BE2C (cell line): Measurements from ENCODE around the gene TRABD2B.

Source experiments
- DNase-seq: peaks from one replicate; pipeline ENCODE4 v3.0.0-alpha.2; 2020
- H3K27me3 ChIP-seq: fragments of 250-450 bp; sonication (Bioruptor Pico); 2 replicates; pipeline ENCODE4 v1.5.1; 2020; ENCODE audit warnings: mild to moderate bottlenecking
- H3K36me3 ChIP-seq: fragments of 250-450 bp; sonication (Bioruptor Pico); 2 replicates; pipeline ENCODE4 v1.5.1; 2020; ENCODE audit warnings: mild to moderate bottlenecking
- H3K4me1 ChIP-seq: fragments of 250-450 bp; sonication (Bioruptor Pico); 2 replicates; pipeline ENCODE4 v1.5.1; 2020
- H3K4me3 ChIP-seq: 2 replicates; pipeline ENCODE4 v1.5.1; 2011; ENCODE audit warnings: low read depth, low read length
- H3K9me3 ChIP-seq: fragments of 250-450 bp; sonication (Bioruptor Pico); 2 replicates; pipeline ENCODE4 v1.5.1; 2020
- CTCF ChIP-seq: IDR thresholded peaks from 2 replicates; pipeline ENCODE4 v1.5.1; 2012; ENCODE audit warnings: mild to moderate bottlenecking, low read depth, low read length

The TRABD2B gene

DNA sequence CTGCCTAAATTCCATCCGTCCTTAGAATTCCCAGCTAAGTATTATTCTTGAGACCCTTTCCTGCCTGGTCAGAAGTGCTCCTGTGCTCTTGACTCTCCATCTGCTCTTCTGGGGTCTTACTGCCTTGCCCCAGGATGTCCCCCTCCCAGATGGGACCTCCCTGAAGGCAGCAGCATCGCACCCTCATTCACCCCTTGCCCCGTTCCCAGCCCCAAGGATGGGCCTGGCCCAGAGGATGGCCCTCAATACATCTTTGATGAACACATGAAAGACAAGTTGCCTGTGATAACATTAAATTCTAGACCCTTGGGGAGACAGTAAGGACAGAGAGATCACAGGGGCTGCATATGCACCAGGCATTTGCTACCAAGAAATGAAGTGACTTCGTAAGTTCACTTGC, 167.2 kb downstream of the TRABD2B start:
- H3K4me3 ChIP-seq = no peak overlapping the region
- H3K9me3 ChIP-seq = no peaks in the 10 kb centered on the region
- H3K27me3 ChIP-seq = no peaks in the 10 kb centered on the region
- DNase-seq = no peak
- TF ChIP-seq CTCF = no peak
- H3K36me3 ChIP-seq = no peaks in the 10 kb centered on the region
- H3K4me1 ChIP-seq = no peaks in the 10 kb centered on the region

- Histone ChIP-seq H3K36me3 (no peaks in the 10 kb centered on the region), H3K4me3 (no peak overlapping the region), H3K27me3 (no peaks in the 10 kb centered on the region), H3K4me1 (no peaks in the 10 kb centered on the region; the same call in 1 of the 2 replicates), H3K9me3 (no peaks in the 10 kb centered on the region)
- DNase-seq = no peak
- TF ChIP-seq CTCF = no peak
Measured at GRCh38 chr1:47828978-47829377, 168.2 kb downstream of the TRABD2B start.

DNA sequence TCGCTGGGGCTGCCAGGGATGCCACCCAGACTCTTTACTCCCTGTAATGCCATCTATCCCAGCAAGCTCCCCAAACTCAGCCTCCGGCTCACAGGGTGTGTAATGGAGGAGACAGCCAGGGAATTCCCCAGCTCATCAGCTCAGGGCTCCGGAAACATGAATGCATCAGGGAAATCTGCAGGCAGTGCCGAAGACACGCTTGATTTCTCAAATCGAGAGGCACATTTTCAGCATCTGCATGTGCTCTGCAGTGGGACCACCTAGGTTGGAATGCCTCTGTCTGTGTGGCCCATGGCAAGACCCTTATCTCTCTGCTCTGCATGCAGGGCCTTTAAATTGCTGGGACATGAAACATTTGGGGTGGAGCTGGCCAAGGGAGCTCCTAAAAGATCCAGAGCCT, 170.1 kb downstream of the TRABD2B start:
- H3K4me1 ChIP-seq = peaks cover 6% of the 10 kb centered on the region
- TF ChIP-seq CTCF = no peak
- H3K4me3 ChIP-seq = no peak overlapping the region
- no peaks in the 10 kb centered on the region for H3K9me3 ChIP-seq
- no peak for DNase-seq
- no peaks in the 10 kb centered on the region for H3K36me3 ChIP-seq
- no peaks in the 10 kb centered on the region for H3K27me3 ChIP-seq

- TF ChIP-seq CTCF = no peak
- no peaks in the 10 kb centered on the region for H3K9me3 ChIP-seq
- H3K36me3 ChIP-seq = no peaks in the 10 kb centered on the region
- H3K27me3 ChIP-seq = no peaks in the 10 kb centered on the region
- no peak for DNase-seq
- H3K4me3 ChIP-seq = no peak overlapping the region
- peaks cover 6% of the 10 kb centered on the region for H3K4me1 ChIP-seq
Measured at GRCh38 chr1:47824716-47825115, 172.5 kb downstream of the TRABD2B start.

DNA sequence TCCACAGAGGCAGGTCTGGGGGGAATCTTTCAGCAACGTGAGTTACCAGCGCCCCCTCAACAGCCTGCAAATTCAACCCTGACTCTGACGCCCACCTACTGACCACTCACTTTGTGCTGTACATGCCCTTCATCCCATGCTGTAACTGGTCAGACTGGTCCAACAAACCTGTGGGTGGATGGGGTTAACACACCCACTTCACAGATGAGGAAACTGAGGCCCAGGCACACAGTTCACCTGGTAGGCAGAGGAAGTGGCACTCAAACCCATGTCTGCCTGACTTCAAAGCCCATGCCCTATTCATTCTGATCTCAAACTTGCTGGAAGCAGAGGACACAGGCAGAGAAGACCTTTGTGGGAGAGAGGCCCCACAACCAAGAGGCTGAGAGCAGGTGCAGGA, 172.9 kb downstream of the TRABD2B start:
- peaks cover 6% of the 10 kb centered on the region for H3K4me1 ChIP-seq
- no peak for DNase-seq
- no peak overlapping the region for H3K4me3 ChIP-seq
- no peak for TF ChIP-seq CTCF
- no peaks in the 10 kb centered on the region for H3K27me3 ChIP-seq
- H3K9me3 ChIP-seq = no peaks in the 10 kb centered on the region
- no peaks in the 10 kb centered on the region for H3K36me3 ChIP-seq

DNA sequence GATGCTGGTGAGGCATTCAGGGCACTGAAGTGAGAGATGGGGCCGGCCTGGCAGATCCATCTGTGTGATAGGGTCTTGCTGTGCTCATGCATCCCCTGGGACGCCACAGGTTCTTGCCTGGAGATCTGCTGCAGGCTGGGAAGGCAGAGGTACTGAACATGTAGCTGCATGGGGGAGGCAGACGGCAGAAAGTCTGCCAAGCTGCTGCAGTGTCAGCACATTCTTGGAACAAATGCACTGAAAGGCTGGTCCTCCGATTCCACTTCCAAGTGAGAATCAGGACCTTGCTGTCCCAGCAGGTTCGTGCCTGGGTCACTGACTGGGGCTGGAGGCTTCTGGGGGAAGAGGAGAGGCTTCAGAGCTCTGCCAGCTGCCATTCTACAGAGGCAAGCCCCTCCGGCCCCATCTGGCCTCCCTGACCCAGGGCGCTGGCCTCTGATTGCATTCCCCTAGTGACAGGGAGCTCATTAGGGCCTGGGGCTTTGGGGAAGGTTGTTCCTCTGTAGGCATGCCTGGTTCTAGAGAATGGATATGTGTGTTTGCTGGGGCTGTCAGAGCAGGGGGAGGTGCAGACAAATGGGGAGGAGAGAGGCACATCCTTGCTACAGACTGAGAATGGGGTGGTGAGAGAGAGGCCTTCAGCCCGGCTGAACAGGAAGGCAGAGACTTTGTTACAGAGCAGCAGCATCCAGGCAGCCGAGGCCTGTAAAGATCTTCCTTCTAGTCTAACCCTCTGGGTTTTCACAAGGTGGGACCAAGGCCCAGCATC, 174.0 kb downstream of the TRABD2B start:
- H3K4me3 ChIP-seq = no peak overlapping the region

More for the DNA sequence above, 174.0 kb downstream of the TRABD2B start:
- H3K27me3 ChIP-seq = no peaks in the 10 kb centered on the region
- no peak for TF ChIP-seq CTCF
- H3K9me3 ChIP-seq = no peaks in the 10 kb centered on the region
- peak; percentile 73 for DNase-seq
- no peaks in the 10 kb centered on the region for H3K36me3 ChIP-seq
- peaks cover 6% of the 10 kb centered on the region for H3K4me1 ChIP-seq
